Neural cell (in vitro differentiated cells): ENCODE measurements around the gene SLC9A3. TPM values are rescaled to one million over a fixed set of nuclear protein-coding genes. Genes with fewer than 3 reads are reported as not detected.

ENCODE experiments used
- H2AFZ ChIP-seq: fragments of 200-600, 300-800 bp; sonication (generic), shearing (Covaris generic); 2 replicates; pipeline ENCODE4 v1.6.0; 2014; ENCODE audit warnings: low read depth, mild to moderate bottlenecking, antibody characterized with exemption, low read length, moderate library complexity
- H3F3A ChIP-seq: fragments of 200-600 bp; shearing (Covaris generic); 2 replicates; pipeline ENCODE4 v1.6.1; 2016; ENCODE audit warnings: mild to moderate bottlenecking, moderate library complexity, mixed read lengths, antibody characterized with exemption, low read length; ENCODE audit not compliant: insufficient read depth, poor library complexity, severe bottlenecking
- H3K27ac ChIP-seq: fragments of 200-600, 300-800 bp; sonication (generic), shearing (Covaris generic); 2 replicates; pipeline ENCODE4 v1.5.1; 2014; ENCODE audit warnings: mild to moderate bottlenecking, low read length, moderate library complexity
- H3K27me3 ChIP-seq: fragments of 300-800, 200-600 bp; sonication (generic), shearing (Covaris generic); 2 replicates; pipeline ENCODE4 v1.6.0; 2014; ENCODE audit warnings: mild to moderate bottlenecking, low read depth, low read length, moderate library complexity; ENCODE audit not compliant: insufficient read depth
- H3K36me3 ChIP-seq: fragments of 300-800, 200-600 bp; sonication (generic), shearing (Covaris generic); 2 replicates; pipeline ENCODE4 v1.5.1; 2014; ENCODE audit warnings: mild to moderate bottlenecking, antibody characterized with exemption, low read length, moderate library complexity; ENCODE audit not compliant: insufficient read depth
- H3K4me2 ChIP-seq: fragments of 300-800, 200-600 bp; sonication (generic), shearing (Covaris generic); 2 replicates; pipeline ENCODE4 v1.6.0; 2014; ENCODE audit warnings: mild to moderate bottlenecking, low read length
- H3K4me3 ChIP-seq: fragments of 300-800, 200-600 bp; sonication (generic), shearing (Covaris generic); 2 replicates; pipeline ENCODE4 v1.5.1; 2014; ENCODE audit warnings: mild to moderate bottlenecking, low read length, moderate library complexity
- H3K79me2 ChIP-seq: fragments of 200-600 bp; shearing (Covaris generic); replicated peaks from 2 replicates; pipeline ENCODE4 v1.6.0; 2014; ENCODE audit warnings: mild to moderate bottlenecking, low read length, moderate library complexity; ENCODE audit not compliant: insufficient read depth
- H3K9ac ChIP-seq: fragments of 300-800, 200-600 bp; sonication (generic), shearing (Covaris generic); 2 replicates; pipeline ENCODE4 v1.6.1; 2016; ENCODE audit warnings: mild to moderate bottlenecking, low read length, mixed read lengths
- H3K9me2 ChIP-seq: fragments of 200-600 bp; shearing (Covaris generic); 2 replicates; pipeline ENCODE4 v1.6.1; 2016; ENCODE audit warnings: mild to moderate bottlenecking, low read length, mixed read lengths; ENCODE audit not compliant: insufficient read depth
- H3K9me3 ChIP-seq: fragments of 200-600, 300-800 bp; sonication (generic), shearing (Covaris generic); 2 replicates; pipeline ENCODE4 v1.6.1; 2016; ENCODE audit warnings: mild to moderate bottlenecking, mixed run types, low read length, moderate library complexity, mixed read lengths
- H4K20me1 ChIP-seq: fragments of 200-600 bp; shearing (Covaris generic); 2 replicates; pipeline ENCODE4 v1.6.1; 2016; ENCODE audit warnings: mild to moderate bottlenecking, mixed run types; ENCODE audit not compliant: insufficient read depth
- CTCF ChIP-seq: fragments of 450-650 bp; IDR thresholded peaks from 2 replicates; pipeline ENCODE4 v1.5.1; 2014; ENCODE audit warnings: antibody characterized with exemption, mild to moderate bottlenecking, moderate library complexity; ENCODE audit not compliant: poor library complexity, severe bottlenecking
- EP300 ChIP-seq: fragments of 450-650 bp; conservative IDR thresholded peaks from 2 replicates; pipeline ENCODE4 v1.6.1; 2014; ENCODE audit warnings: antibody characterized with exemption, mild to moderate bottlenecking, moderate library complexity; ENCODE audit not compliant: poor library complexity, severe bottlenecking
- EZH2 ChIP-seq: fragments of 200-600, 300-800 bp; shearing (Covaris generic), sonication (generic); IDR thresholded peaks from 2 replicates; pipeline ENCODE4 v1.6.1; 2014; ENCODE audit warnings: antibody characterized with exemption, low read length, borderline replicate concordance, mild to moderate bottlenecking; ENCODE audit not compliant: insufficient read depth, poor library complexity, severe bottlenecking
- MXI1 ChIP-seq: fragments of 450-650 bp; conservative IDR thresholded peaks from 2 replicates; pipeline ENCODE4 v1.6.1; 2014; ENCODE audit warnings: antibody characterized with exemption, mild to moderate bottlenecking; ENCODE audit not compliant: poor library complexity, severe bottlenecking
- POLR2AphosphoS5 ChIP-seq: IDR thresholded peaks from 2 replicates; pipeline ENCODE4 v1.6.1; 2012
- RAD21 ChIP-seq: fragments of 450-650 bp; conservative IDR thresholded peaks from 2 replicates; pipeline ENCODE4 v1.6.1; 2014; ENCODE audit warnings: antibody characterized with exemption, mild to moderate bottlenecking, moderate library complexity
- REST ChIP-seq: IDR thresholded peaks from 2 replicates; pipeline ENCODE4 v1.6.1; 2012; ENCODE audit warnings: borderline replicate concordance
- SMC3 ChIP-seq: fragments of 450-650 bp; conservative IDR thresholded peaks from 2 replicates; pipeline ENCODE4 v1.6.1; 2014; ENCODE audit warnings: antibody characterized with exemption, mild to moderate bottlenecking, moderate library complexity; ENCODE audit not compliant: poor library complexity
- TAF1 ChIP-seq: IDR thresholded peaks from 2 replicates; pipeline ENCODE4 v1.6.1; 2012; ENCODE audit warnings: low read depth
- polyA plus RNA-seq: library from polyadenylated mRNA; depleted of rRNA; stranded (reverse); fragments of >200 nt; gene quantifications from 2 replicates; pipeline ENCODE4 v1.2.3, GENCODE V29; 2014

Gene SLC9A3
- polyA plus RNA-seq, 1 donor from 2014 or later: 4.0 TPM

GRCh38 chr5:464446-464842 is 59.8 kb downstream of the SLC9A3 start:
- TF ChIP-seq CTCF: no peak
- TF ChIP-seq EP300: no peak
- no peak for TF ChIP-seq SMC3
- TF ChIP-seq TAF1: no peak
- no peak for TF ChIP-seq REST
- no peak for TF ChIP-seq POLR2AphosphoS5
- TF ChIP-seq MXI1: no peak
- TF ChIP-seq EZH2: no peak
- TF ChIP-seq RAD21: no peak
- no peaks in the 10 kb centered on the region for H3F3A ChIP-seq
- H3K27ac ChIP-seq: no peak overlapping the region
- no peak overlapping the region for H3K4me2 ChIP-seq
- H3K36me3 ChIP-seq: no peaks in the 10 kb centered on the region
- no peaks in the 10 kb centered on the region for H4K20me1 ChIP-seq
- H3K9me3 ChIP-seq: no peaks in the 10 kb centered on the region
- no peaks in the 10 kb centered on the region for H3K27me3 ChIP-seq
- H3K4me3 ChIP-seq: no peak overlapping the region
- no peaks in the 10 kb centered on the region for H3K79me2 ChIP-seq
- no peak overlapping the region for H2AFZ ChIP-seq
- H3K9ac ChIP-seq: no peak overlapping the region
- H3K9me2 ChIP-seq: no peaks in the 10 kb centered on the region

- TF ChIP-seq POLR2AphosphoS5 (no peak), EP300 (no peak), CTCF (no peak), RAD21 (no peak), TAF1 (no peak), SMC3 (no peak), EZH2 (no peak), REST (no peak), MXI1 (no peak)
- no peaks in the 10 kb centered on the region for H3K9me2 ChIP-seq
- H3K36me3 ChIP-seq: no peaks in the 10 kb centered on the region
- no peaks in the 10 kb centered on the region for H3F3A ChIP-seq
- H3K27me3 ChIP-seq: no peaks in the 10 kb centered on the region
- no peak overlapping the region for H2AFZ ChIP-seq
- no peak overlapping the region for H3K4me2 ChIP-seq
- H3K4me3 ChIP-seq: no peak overlapping the region
- no peaks in the 10 kb centered on the region for H3K79me2 ChIP-seq
- H3K9me3 ChIP-seq: no peaks in the 10 kb centered on the region
- H3K27ac ChIP-seq: no peak overlapping the region
- no peaks in the 10 kb centered on the region for H4K20me1 ChIP-seq
- H3K9ac ChIP-seq: no peak overlapping the region
These were observed 60.3 kb downstream of the SLC9A3 start for GRCh38 chr5:463952-464351.
